ENCODE data around the gene AMER2.

AMER2 gene

GRCh38 chr13:25171517-25172302 is at the start of gene AMER2:
TSS of gene AMER2 (minus strand) at chr13:25172288. CDS start at chr13:25171619, 669 bp downstream.
- DNase-seq (ENCODE audit: low spot score): peak; percentile 10

GRCh38 chr13:25218019-25218418 is 45.9 kb upstream of the AMER2 start:
- no peak for DNase-seq (ENCODE audit: low spot score)

- peak; percentile 29 for DNase-seq (ENCODE audit: low spot score)
Measured at GRCh38 chr13:25217023-25217885, 45.2 kb upstream of the AMER2 start.

GRCh38 chr13:25215253-25215575 is 43.1 kb upstream of the AMER2 start:
- DNase-seq (ENCODE audit: low spot score): no peak

- no peak for DNase-seq (ENCODE audit: low spot score)
Measured at GRCh38 chr13:25214491-25215252, 42.6 kb upstream of the AMER2 start.

GRCh38 chr13:25213715-25214114 is 41.6 kb upstream of the AMER2 start:
- DNase-seq (ENCODE audit: low spot score): peak; percentile 40

GRCh38 chr13:25210842-25211569 is 38.9 kb upstream of the AMER2 start:
- no peak for DNase-seq (ENCODE audit: low spot score)

- no peak for DNase-seq (ENCODE audit: low spot score)
Measured at GRCh38 chr13:25207291-25207810, 35.3 kb upstream of the AMER2 start.

GRCh38 chr13:25204863-25205262 is 32.8 kb upstream of the AMER2 start:
- DNase-seq (ENCODE audit: low spot score): no peak

GRCh38 chr13:25203127-25203740 is 31.1 kb upstream of the AMER2 start:
- DNase-seq (ENCODE audit: low spot score): no peak

GRCh38 chr13:25200783-25201182 is 28.7 kb upstream of the AMER2 start:
- DNase-seq (ENCODE audit: low spot score): no peak

- DNase-seq (ENCODE audit: low spot score): no peak
Measured at GRCh38 chr13:25198647-25199046, 26.6 kb upstream of the AMER2 start.

- no peak for DNase-seq (ENCODE audit: low spot score)
Measured at GRCh38 chr13:25196971-25197370, 24.9 kb upstream of the AMER2 start.

- DNase-seq (ENCODE audit: low spot score): no peak
Measured at GRCh38 chr13:25192936-25193335, 20.8 kb upstream of the AMER2 start.

GRCh38 chr13:25192489-25192888 is 20.4 kb upstream of the AMER2 start:
- no peak for DNase-seq (ENCODE audit: low spot score)

- DNase-seq (ENCODE audit: low spot score): no peak
Measured at GRCh38 chr13:25192052-25192451, 20.0 kb upstream of the AMER2 start.

- no peak for DNase-seq (ENCODE audit: low spot score)
Measured at GRCh38 chr13:25190771-25191170, 18.7 kb upstream of the AMER2 start.

GRCh38 chr13:25190256-25190655 is 18.2 kb upstream of the AMER2 start:
- no peak for DNase-seq (ENCODE audit: low spot score)

- DNase-seq (ENCODE audit: low spot score): no peak
Measured at GRCh38 chr13:25187596-25187995, 15.5 kb upstream of the AMER2 start.

GRCh38 chr13:25186187-25186586 is 14.1 kb upstream of the AMER2 start:
- no peak for DNase-seq (ENCODE audit: low spot score)

GRCh38 chr13:25181597-25181996 is 9.5 kb upstream of the AMER2 start:
- no peak for DNase-seq (ENCODE audit: low spot score)

Data from AG08395 (cell line).